ENCODE measurements around the gene GDF2.

GDF2 gene

GRCh38 chr10:47332946-47333345 is 10.7 kb downstream of the GDF2 start:
- no peak for DNase-seq (ENCODE audit: low spot score)
- FAIRE-seq: no peak

DNA sequence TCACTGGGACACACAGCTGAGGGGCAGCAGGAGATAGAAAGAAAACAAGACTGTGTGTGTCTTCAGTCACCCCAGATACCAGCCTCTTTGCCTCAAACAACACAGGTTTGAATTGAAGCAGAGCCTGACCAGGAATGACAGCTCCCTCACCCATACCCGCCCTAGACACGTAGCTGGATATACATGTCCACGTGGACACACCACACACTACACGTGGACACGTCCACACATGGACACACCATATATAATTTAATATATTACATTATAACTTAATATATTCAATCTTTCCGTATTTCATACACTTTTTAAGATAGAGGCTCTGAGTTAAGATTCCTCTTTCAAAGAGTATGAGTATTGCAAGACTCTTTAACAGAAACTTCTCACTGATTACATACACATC is 11.3 kb downstream of the GDF2 start:
- FAIRE-seq (no peak), DNase-seq (ENCODE audit: low spot score) (no peak)

GRCh38 chr10:47334466-47335295 is 12.4 kb downstream of the GDF2 start:
- DNase-seq (ENCODE audit: low spot score): no peak
- no peak for FAIRE-seq

- DNase-seq (ENCODE audit: low spot score) (no peak), FAIRE-seq (no peak)
Observed at GRCh38 chr10:47335906-47336305, 13.7 kb downstream of the GDF2 start.

- DNase-seq (ENCODE audit: low spot score) (no peak), FAIRE-seq (no peak)
Observed at GRCh38 chr10:47336387-47337134, 14.3 kb downstream of the GDF2 start.

DNA sequence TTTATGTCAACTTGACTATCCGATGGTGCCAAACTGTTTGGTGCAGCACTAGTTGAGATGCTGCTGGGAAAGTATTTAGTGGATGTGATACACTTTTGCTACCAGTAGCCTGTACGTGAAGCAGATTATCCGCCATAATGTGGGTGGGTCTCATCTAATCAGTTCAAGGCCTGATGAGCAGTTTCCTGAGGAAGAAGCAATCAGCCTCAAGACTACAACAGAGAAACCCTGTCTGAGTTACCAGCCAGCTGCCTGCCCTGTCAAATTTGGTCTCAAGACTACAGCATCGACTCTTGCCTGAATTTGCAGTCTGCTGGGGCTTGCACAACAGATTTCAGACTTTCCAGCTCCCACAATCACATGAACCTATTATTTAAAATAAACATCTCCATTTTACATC is 15.1 kb downstream of the GDF2 start:
- no peak for DNase-seq (ENCODE audit: low spot score)
- FAIRE-seq: no peak

DNA sequence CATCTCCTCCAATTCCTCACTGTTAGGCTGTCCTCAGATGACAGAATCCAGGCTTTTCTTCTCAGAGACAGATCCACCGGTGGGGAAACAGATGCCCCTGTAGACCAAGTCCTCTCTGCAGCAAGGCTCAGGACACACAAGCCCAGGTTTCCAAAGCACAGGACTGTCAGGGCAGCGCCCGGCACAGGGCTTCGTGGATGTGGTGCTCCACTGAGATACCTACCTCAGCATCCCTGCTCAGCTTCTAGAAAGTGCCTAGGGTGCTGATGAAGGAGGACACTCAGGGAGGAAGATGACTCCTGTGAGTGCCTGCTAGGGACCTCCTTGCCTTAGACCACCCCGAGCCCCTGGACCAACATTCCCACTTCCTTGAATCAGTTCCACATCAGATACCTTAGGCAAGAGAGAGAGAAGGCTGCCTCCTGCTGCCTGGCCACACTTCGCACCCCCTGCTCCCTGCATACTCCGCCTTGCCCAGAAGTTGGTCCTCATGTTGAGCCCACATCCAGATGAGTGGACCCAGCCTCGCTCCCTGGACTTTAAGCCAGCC is 17.0 kb downstream of the GDF2 start:
- DNase-seq (ENCODE audit: low spot score) (no peak), FAIRE-seq (no peak)

- DNase-seq (ENCODE audit: low spot score): no peak
Observed at GRCh38 chr10:47339759-47340607, 17.7 kb downstream of the GDF2 start.

GRCh38 chr10:47340608-47341170 is 18.4 kb downstream of the GDF2 start:
- DNase-seq (ENCODE audit: low spot score) (peak; percentile 89), FAIRE-seq (no peak)

More at GRCh38 chr10:47339759-47340607, 17.7 kb downstream of the GDF2 start:
- no peak for FAIRE-seq

GRCh38 chr10:47344996-47345870 is 23.0 kb downstream of the GDF2 start:
- FAIRE-seq (no peak), DNase-seq (ENCODE audit: low spot score) (no peak)

GRCh38 chr10:47346581-47347302 is 24.5 kb downstream of the GDF2 start:
- FAIRE-seq (no peak), DNase-seq (ENCODE audit: low spot score) (no peak)

GRCh38 chr10:47347303-47347675 is 25.0 kb downstream of the GDF2 start:
- no peak for FAIRE-seq
- no peak for DNase-seq (ENCODE audit: low spot score)

DNA sequence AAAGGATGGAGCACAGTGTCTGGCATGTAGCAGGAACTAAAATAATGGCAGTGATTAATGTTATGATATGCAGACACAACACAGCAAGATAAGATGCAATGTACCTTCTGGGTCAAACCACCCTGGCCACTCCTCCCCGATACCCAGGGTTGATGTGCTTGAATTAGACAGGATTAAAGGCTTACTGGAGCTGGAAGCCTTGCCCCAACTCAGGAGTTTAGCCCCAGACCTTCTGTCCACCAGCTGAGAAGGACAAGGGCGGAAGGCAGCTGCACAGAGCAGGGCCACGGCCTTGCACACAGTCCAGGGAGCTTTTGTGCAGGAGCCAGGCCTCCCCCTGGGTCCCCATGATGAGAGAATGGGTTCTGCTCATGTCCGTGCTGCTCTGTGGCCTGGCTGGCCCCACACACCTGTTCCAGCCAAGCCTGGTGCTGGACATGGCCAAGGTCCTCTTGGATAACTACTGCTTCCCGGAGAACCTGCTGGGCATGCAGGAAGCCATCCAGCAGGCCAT is 25.9 kb downstream of the GDF2 start, which contains the start of gene RBP3:
TSS of gene RBP3 (plus strand) at position 226 of the 514 bp plus-strand sequence. CDS start at position 348, 122 bp downstream.
- DNase-seq (ENCODE audit: low spot score): no peak
- FAIRE-seq: no peak

- no peak for FAIRE-seq
- no peak for DNase-seq (ENCODE audit: low spot score)
Observed at GRCh38 chr10:47348661-47349470, 26.6 kb downstream of the GDF2 start.

DNA sequence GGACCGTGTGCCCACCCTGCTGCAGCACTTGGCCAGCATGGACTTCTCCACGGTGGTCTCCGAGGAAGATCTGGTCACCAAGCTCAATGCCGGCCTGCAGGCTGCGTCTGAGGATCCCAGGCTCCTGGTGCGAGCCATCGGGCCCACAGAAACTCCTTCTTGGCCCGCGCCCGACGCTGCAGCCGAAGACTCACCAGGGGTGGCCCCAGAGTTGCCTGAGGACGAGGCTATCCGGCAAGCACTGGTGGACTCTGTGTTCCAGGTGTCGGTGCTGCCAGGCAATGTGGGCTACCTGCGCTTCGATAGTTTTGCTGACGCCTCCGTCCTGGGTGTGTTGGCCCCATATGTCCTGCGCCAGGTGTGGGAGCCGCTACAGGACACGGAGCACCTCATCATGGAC is 27.3 kb downstream of the GDF2 start:
- DNase-seq (ENCODE audit: low spot score) (no peak), FAIRE-seq (no peak)

DNA sequence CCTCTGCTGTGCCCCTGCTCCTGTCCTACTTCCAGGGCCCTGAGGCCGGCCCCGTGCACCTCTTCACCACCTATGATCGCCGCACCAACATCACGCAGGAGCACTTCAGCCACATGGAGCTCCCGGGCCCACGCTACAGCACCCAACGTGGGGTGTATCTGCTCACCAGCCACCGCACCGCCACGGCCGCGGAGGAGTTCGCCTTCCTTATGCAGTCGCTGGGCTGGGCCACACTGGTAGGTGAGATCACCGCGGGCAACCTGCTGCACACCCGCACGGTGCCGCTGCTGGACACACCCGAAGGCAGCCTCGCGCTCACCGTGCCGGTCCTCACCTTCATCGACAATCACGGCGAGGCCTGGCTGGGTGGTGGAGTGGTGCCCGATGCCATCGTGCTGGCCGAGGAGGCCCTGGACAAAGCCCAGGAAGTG is 27.7 kb downstream of the GDF2 start:
- DNase-seq (ENCODE audit: low spot score) (no peak), FAIRE-seq (no peak)

- no peak for DNase-seq (ENCODE audit: low spot score)
- FAIRE-seq: no peak
Observed at GRCh38 chr10:47350671-47351640, 28.7 kb downstream of the GDF2 start.
